ENCODE results near the gene ZFAND3. TPM values are rescaled to one million over a fixed set of nuclear protein-coding genes. Genes with fewer than 3 reads are reported as not detected.

Gene ZFAND3
- total RNA-seq, 1 experiment from 2014 or later: 47.2 TPM

GRCh38 chr6:37987018-37987417 is 167.5 kb downstream of the ZFAND3 start:
- BruUV-seq (replicated peaks): no TSS peak
- ATAC-seq (no peak), DNase-seq (ENCODE audit: low read depth, low spot score) (no peak)
- Histone ChIP-seq H3K9me2 (ENCODE audit: insufficient read depth) (no peaks in the 10 kb centered on the region), H3K27ac (ENCODE audit: low read depth, low read length) (no peak overlapping the region), H3K4me3 (replicated peaks in 1 of 2; ENCODE audit: low read depth in 1 of 2, low read length in 2 of 2) (no peak overlapping the region), H4K20me1 (ENCODE audit: insufficient read depth) (peaks cover 17% of the 10 kb centered on the region; the same call in 1 of the 2 replicates), H3K4me1 (ENCODE audit: control insufficient read depth in 1 of 2, insufficient read depth in 2 of 2, low read length in 2 of 2) (peaks cover 0 to 10% of the 10 kb centered on the region in 2 experiments; a peak in 1 of 4 replicates), H3K4me2 (ENCODE audit: low read length) (no peak overlapping the region), H3K9ac (ENCODE audit: low read length) (no peak overlapping the region), H3K27me3 (ENCODE audit: insufficient read depth, low read length) (no peaks in the 10 kb centered on the region), H3K9me3 (ENCODE audit: control insufficient read depth in 1 of 2, insufficient read depth in 1 of 2, low read depth in 1 of 2, low read length in 2 of 2) (no peaks in the 10 kb centered on the region), H2AFZ (ENCODE audit: low read depth, low read length, poor library complexity, severe bottlenecking) (no peak overlapping the region), H3K79me2 (ENCODE audit: insufficient read depth, low read length) (peaks cover 56% of the 10 kb centered on the region), H3K36me3 (ENCODE audit: control insufficient read depth in 1 of 2, insufficient read depth in 2 of 2, low read length in 2 of 2) (no peaks in the 10 kb centered on the region)
- CTCF ChIA-PET: no interaction called here
- intact Hi-C loops (cut with micrococcal nuclease): no loop called here
- RAD21 ChIA-PET (ENCODE audit: low non-redundant PET in 1 of 2, low total read pairs in 2 of 2, uncharacterized antibody in 2 of 2, unreplicated experiment in 2 of 2): no interaction called here
- TF ChIP-seq EZH2phosphoT487 (IDR thresholded peaks at IDR 0.05; ENCODE audit: borderline replicate concordance) (no peak), SRF (IDR thresholded peaks at IDR 0.05; ENCODE audit: low read depth) (no peak), TCF7L2 (IDR thresholded peaks at IDR 0.05; ENCODE audit: borderline replicate concordance, extremely low read depth, insufficient read depth, insufficient read length) (no peak), ZNF274 (IDR thresholded peaks at IDR 0.05; ENCODE audit: low read depth, low read length) (no peak), ATF3 (IDR thresholded peaks at IDR 0.05) (no peak), ELF1 (IDR thresholded peaks at IDR 0.05; ENCODE audit: borderline replicate concordance, low read depth) (no peak), CEBPB (IDR thresholded peaks at IDR 0.05; ENCODE audit: low read depth) (no peak), POLR2AphosphoS5 (IDR thresholded peaks at IDR 0.05; ENCODE audit: low read depth, low read length) (no peak), EZH2 (IDR thresholded peaks at IDR 0.05) (no peak), CBX3 (IDR thresholded peaks at IDR 0.05; ENCODE audit: low read depth) (no peak), ZBTB33 (IDR thresholded peaks at IDR 0.05; ENCODE audit: extremely low read depth, insufficient replicate concordance, low read length) (no peak), MAX (IDR thresholded peaks at IDR 0.05) (no peak)
- POLR2A ChIA-PET: no interaction called here
